Liver (tissue), 9 donors: ENCODE measurements around the gene TMEM14A. TPM values are rescaled to one million over a fixed set of nuclear protein-coding genes. Genes with fewer than 3 reads are reported as not detected.

ENCODE experiments used
- DNase-seq: peaks from one replicate; pipeline ENCODE4 v3.0.0-alpha.2; 2017; ENCODE audit warnings: low spot score
- H3K27ac ChIP-seq, 2 donors: one replicate each; pipeline ENCODE4 v1.7.0; 2013; ENCODE audit warnings: inconsistent platforms in 2 of 2, low read length in 2 of 2, control low read depth in 1 of 2, low read depth in 1 of 2, mild to moderate bottlenecking in 1 of 2
- H3K27me3 ChIP-seq, 4 donors: one replicate each; pipeline versions ENCODE4 v1.6.1 to v1.7.0; 2013; ENCODE audit warnings: low read length in 3 of 4, inconsistent platforms in 1 of 4, mild to moderate bottlenecking in 1 of 4, moderate library complexity in 1 of 4; ENCODE audit not compliant: control insufficient read depth in 4 of 4, insufficient read depth in 4 of 4
- H3K36me3 ChIP-seq, 4 donors: one replicate each; pipeline versions ENCODE4 v1.6.1 to v1.7.0; 2013; ENCODE audit warnings: low read length in 3 of 4, mild to moderate bottlenecking in 3 of 4, low read depth in 1 of 4, moderate library complexity in 1 of 4; ENCODE audit not compliant: control insufficient read depth in 4 of 4, insufficient read depth in 3 of 4
- H3K4me1 ChIP-seq, 4 donors: one replicate each; pipeline versions ENCODE4 v1.6.1 to v1.7.0; 2013; ENCODE audit warnings: low read length in 3 of 4, mild to moderate bottlenecking in 3 of 4, moderate library complexity in 1 of 4; ENCODE audit not compliant: control insufficient read depth in 4 of 4, insufficient read depth in 4 of 4
- H3K4me3 ChIP-seq, 3 donors: one replicate each; pipeline versions ENCODE4 v1.6.1 to v1.7.0; 2013; ENCODE audit warnings: low read length in 3 of 3, control low read depth in 1 of 3, low read depth in 1 of 3, mild to moderate bottlenecking in 1 of 3
- H3K9ac ChIP-seq, 2 donors: one replicate each; pipeline ENCODE4 v1.7.0; 2013; ENCODE audit warnings: low read length in 2 of 2, mild to moderate bottlenecking in 2 of 2, moderate library complexity in 2 of 2, control low read depth in 1 of 2, low read depth in 1 of 2
- H3K9me3 ChIP-seq, 4 donors: one replicate each; pipeline versions ENCODE4 v1.6.1 to v1.7.0; 2013; ENCODE audit warnings: low read length in 3 of 4; ENCODE audit not compliant: control insufficient read depth in 4 of 4
- CTCF ChIP-seq: fragments of 150-350 bp; IDR thresholded peaks from 2 replicates; pipeline ENCODE4 v1.5.1; 2017; ENCODE audit warnings: improper control_type of control experiment, low read depth, low read length; ENCODE audit not compliant: missing input control
- EGR1 ChIP-seq, 2 donors: IDR thresholded peaks; 2 replicates each; pipeline ENCODE4 v1.6.1; 2016 to 2018; ENCODE audit warnings: antibody characterized with exemption in 2 of 2, low read depth in 2 of 2
- FOXA1 ChIP-seq: IDR thresholded peaks from 2 replicates; pipeline ENCODE4 v1.6.1; 2016; ENCODE audit warnings: antibody characterized with exemption
- FOXA2 ChIP-seq: IDR thresholded peaks from 2 replicates; pipeline ENCODE4 v1.6.1; 2016; ENCODE audit warnings: antibody characterized with exemption
- GABPA ChIP-seq, 2 donors: IDR thresholded peaks in 1 of 2; conservative IDR thresholded peaks in 1 of 2; 2 replicates each; pipeline ENCODE4 v1.6.1; 2016; ENCODE audit warnings: antibody characterized with exemption in 2 of 2, mild to moderate bottlenecking in 1 of 2, moderate library complexity in 1 of 2
- HNF4A ChIP-seq, 2 donors: conservative IDR thresholded peaks; 2 replicates each; pipeline ENCODE4 v1.6.1; 2016; ENCODE audit warnings: antibody characterized with exemption in 2 of 2, mild to moderate bottlenecking in 2 of 2
- HNF4G ChIP-seq: IDR thresholded peaks from 2 replicates; pipeline ENCODE4 v1.6.1; 2016; ENCODE audit warnings: antibody characterized with exemption
- JUND ChIP-seq, 2 donors: IDR thresholded peaks; 2 replicates each; pipeline ENCODE4 v1.6.1; 2016; ENCODE audit warnings: antibody characterized with exemption in 2 of 2
- NR2F2 ChIP-seq: IDR thresholded peaks from 2 replicates; pipeline ENCODE4 v1.6.1; 2016; ENCODE audit warnings: antibody characterized with exemption
- RAD21 ChIP-seq, 2 donors: IDR thresholded peaks; 2 replicates each; pipeline ENCODE4 v1.6.1; 2016; ENCODE audit warnings: antibody characterized with exemption in 2 of 2, mild to moderate bottlenecking in 2 of 2
- RXRA ChIP-seq, 2 donors: IDR thresholded peaks; 2 replicates each; pipeline ENCODE4 v1.6.1; 2017 to 2018; ENCODE audit warnings: antibody characterized with exemption in 2 of 2, mild to moderate bottlenecking in 1 of 2
- SP1 ChIP-seq: IDR thresholded peaks from 2 replicates; pipeline ENCODE4 v1.6.1; 2018; ENCODE audit warnings: antibody characterized with exemption, mild to moderate bottlenecking
- TAF1 ChIP-seq: conservative IDR thresholded peaks from 2 replicates; pipeline ENCODE4 v1.6.1; 2016; ENCODE audit warnings: antibody characterized with exemption, mild to moderate bottlenecking
- YY1 ChIP-seq: IDR thresholded peaks from 2 replicates; pipeline ENCODE4 v1.6.1; 2016; ENCODE audit warnings: antibody characterized with exemption, mild to moderate bottlenecking
- WGBS: extraction: QIAGEN DNeasy Blood & Tissue Kit; methylation state at CpG from one replicate; pipeline ENCODE4 v1.1.7; 2013; 5-methylcytosine and 5-hydroxymethylcytosine counted together
- polyA plus RNA-seq, 2 donors: library from polyadenylated mRNA; stranded (reverse) in 1 of 2; unstranded in 1 of 2; fragments of 200-250 nt in 1 of 2; fragments of >200 nt in 1 of 2; fragmentation: Nextera tagmentation in 1 of 2; extraction: Ambion mirVana in 1 of 2; gene quantifications; one replicate each; pipeline versions ENCODE4 v1.2.1 to v1.2.3, GENCODE V29; 2013 to 2015
- total RNA-seq, 2 donors: library from RNA; depleted of rRNA; stranded (reverse); fragments of >200 nt; gene quantifications; one replicate each; pipeline ENCODE4 v1.2.3, GENCODE V29; 2014
- TF ChIP-seq, protein P1 (sequence below): IDR thresholded peaks from 2 replicates; pipeline ENCODE4 v1.6.1; 2016; ENCODE audit warnings: antibody characterized with exemption
- TF ChIP-seq, protein P2 (sequence below): IDR thresholded peaks from 2 replicates; pipeline ENCODE4 v1.6.1; 2016; ENCODE audit warnings: antibody characterized with exemption, mild to moderate bottlenecking
- TF ChIP-seq, protein P3 (sequence below): IDR thresholded peaks from 2 replicates; pipeline ENCODE4 v1.6.1; 2016; ENCODE audit warnings: antibody characterized with exemption
- TF ChIP-seq, protein P4 (sequence below): IDR thresholded peaks from 2 replicates; pipeline ENCODE4 v1.6.1; 2016; ENCODE audit warnings: antibody characterized with exemption
- donor health status: healthy.
- donor health status: healthy.
- donor health status: healthy.
- donor health status: healthy.
- donor health status: healthy.

TMEM14A gene
- total and polyA plus RNA-seq, 4 donors = 15.6 to 63.6 (median 22.9) TPM

- H3K27me3 ChIP-seq = no peaks in the 10 kb centered on the region
- H3K27ac ChIP-seq = peak overlapping the region in 1 of 2 donors; percentile 19
- H3K4me1 ChIP-seq = peaks cover 23 to 61% (median 52%) of the 10 kb centered on the region in 4 donors
- no peak for TF ChIP-seq CTCF
- no peak for TF ChIP-seq YY1
- no peak for TF ChIP-seq RAD21 (IDR thresholded peaks at IDR 0.05)
- no peak for TF ChIP-seq FOXA1
- no peak for TF ChIP-seq NR2F2
- TF ChIP-seq, protein P1, sequence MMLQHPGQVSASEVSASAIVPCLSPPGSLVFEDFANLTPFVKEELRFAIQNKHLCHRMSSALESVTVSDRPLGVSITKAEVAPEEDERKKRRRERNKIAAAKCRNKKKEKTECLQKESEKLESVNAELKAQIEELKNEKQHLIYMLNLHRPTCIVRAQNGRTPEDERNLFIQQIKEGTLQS = no peak
- WGBS = 36% methylated on average over 2 of the region's 2 CpGs
- no peak overlapping the region for H3K9ac ChIP-seq
- no peaks in the 10 kb centered on the region for H3K36me3 ChIP-seq
- no peaks in the 10 kb centered on the region for H3K9me3 ChIP-seq
- no peak for DNase-seq
- H3K4me3 ChIP-seq = no peak overlapping the region
These were observed 55.3 kb downstream of the TMEM14A start for GRCh38 chr6:52726193-52726542.

GRCh38 chr6:52726741-52727535 is 56.0 kb downstream of the TMEM14A start:
- 90% methylated on average over 15 of the region's 15 CpGs for WGBS
- peak overlapping the region; percentile 1 to 19 for H3K27ac ChIP-seq
- no peaks in the 10 kb centered on the region for H3K27me3 ChIP-seq
- peaks cover 23 to 61% (median 54%) of the 10 kb centered on the region in 4 donors for H3K4me1 ChIP-seq
- TF ChIP-seq RAD21 (IDR thresholded peaks at IDR 0.05) (no peak), EGR1 (IDR thresholded peaks at IDR 0.05; ENCODE audit: low read depth in 2 of 2) (no peak), NR2F2 (no peak), HNF4A (conservative IDR thresholded peaks at IDR 0.05) (no peak), JUND (IDR thresholded peaks at IDR 0.05) (no peak), FOXA1 (no peak), GABPA (IDR thresholded peaks at IDR 0.05 in 1 of 2, conservative IDR thresholded peaks at IDR 0.05 in 1 of 2) (no peak), CTCF (no peak), YY1 (no peak), FOXA2 (no peak), TAF1 (no peak), SP1 (no peak), RXRA (IDR thresholded peaks at IDR 0.05) (no peak), HNF4G (no peak)
- TF ChIP-seq, protein P2, sequence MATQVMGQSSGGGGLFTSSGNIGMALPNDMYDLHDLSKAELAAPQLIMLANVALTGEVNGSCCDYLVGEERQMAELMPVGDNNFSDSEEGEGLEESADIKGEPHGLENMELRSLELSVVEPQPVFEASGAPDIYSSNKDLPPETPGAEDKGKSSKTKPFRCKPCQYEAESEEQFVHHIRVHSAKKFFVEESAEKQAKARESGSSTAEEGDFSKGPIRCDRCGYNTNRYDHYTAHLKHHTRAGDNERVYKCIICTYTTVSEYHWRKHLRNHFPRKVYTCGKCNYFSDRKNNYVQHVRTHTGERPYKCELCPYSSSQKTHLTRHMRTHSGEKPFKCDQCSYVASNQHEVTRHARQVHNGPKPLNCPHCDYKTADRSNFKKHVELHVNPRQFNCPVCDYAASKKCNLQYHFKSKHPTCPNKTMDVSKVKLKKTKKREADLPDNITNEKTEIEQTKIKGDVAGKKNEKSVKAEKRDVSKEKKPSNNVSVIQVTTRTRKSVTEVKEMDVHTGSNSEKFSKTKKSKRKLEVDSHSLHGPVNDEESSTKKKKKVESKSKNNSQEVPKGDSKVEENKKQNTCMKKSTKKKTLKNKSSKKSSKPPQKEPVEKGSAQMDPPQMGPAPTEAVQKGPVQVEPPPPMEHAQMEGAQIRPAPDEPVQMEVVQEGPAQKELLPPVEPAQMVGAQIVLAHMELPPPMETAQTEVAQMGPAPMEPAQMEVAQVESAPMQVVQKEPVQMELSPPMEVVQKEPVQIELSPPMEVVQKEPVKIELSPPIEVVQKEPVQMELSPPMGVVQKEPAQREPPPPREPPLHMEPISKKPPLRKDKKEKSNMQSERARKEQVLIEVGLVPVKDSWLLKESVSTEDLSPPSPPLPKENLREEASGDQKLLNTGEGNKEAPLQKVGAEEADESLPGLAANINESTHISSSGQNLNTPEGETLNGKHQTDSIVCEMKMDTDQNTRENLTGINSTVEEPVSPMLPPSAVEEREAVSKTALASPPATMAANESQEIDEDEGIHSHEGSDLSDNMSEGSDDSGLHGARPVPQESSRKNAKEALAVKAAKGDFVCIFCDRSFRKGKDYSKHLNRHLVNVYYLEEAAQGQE = no peak
- TF ChIP-seq, protein P1 = no peak
- TF ChIP-seq, protein P3, sequence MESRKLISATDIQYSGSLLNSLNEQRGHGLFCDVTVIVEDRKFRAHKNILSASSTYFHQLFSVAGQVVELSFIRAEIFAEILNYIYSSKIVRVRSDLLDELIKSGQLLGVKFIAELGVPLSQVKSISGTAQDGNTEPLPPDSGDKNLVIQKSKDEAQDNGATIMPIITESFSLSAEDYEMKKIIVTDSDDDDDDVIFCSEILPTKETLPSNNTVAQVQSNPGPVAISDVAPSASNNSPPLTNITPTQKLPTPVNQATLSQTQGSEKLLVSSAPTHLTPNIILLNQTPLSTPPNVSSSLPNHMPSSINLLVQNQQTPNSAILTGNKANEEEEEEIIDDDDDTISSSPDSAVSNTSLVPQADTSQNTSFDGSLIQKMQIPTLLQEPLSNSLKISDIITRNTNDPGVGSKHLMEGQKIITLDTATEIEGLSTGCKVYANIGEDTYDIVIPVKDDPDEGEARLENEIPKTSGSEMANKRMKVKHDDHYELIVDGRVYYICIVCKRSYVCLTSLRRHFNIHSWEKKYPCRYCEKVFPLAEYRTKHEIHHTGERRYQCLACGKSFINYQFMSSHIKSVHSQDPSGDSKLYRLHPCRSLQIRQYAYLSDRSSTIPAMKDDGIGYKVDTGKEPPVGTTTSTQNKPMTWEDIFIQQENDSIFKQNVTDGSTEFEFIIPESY = no peak
- TF ChIP-seq, protein P4, sequence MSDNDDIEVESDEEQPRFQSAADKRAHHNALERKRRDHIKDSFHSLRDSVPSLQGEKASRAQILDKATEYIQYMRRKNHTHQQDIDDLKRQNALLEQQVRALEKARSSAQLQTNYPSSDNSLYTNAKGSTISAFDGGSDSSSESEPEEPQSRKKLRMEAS = no peak
- no peak overlapping the region for H3K4me3 ChIP-seq
- no peaks in the 10 kb centered on the region for H3K36me3 ChIP-seq
- DNase-seq = no peak
- H3K9me3 ChIP-seq = no peaks in the 10 kb centered on the region
- no peak overlapping the region for H3K9ac ChIP-seq
